Epidermal melanocyte (primary cell): ENCODE results near the gene FBLIM1.

Source experiments
- DNase-seq: peaks from one replicate; pipeline ENCODE4 v3.0.0; 2011; ENCODE audit warnings: low spot score; ENCODE audit not compliant: insufficient read length

Gene FBLIM1

GRCh38 chr1:15758343-15758931 lies at the start of gene FBLIM1:
TSS of gene FBLIM1 (plus strand) at chr1:15758795. CDS start at chr1:15764984, 6,189 bp downstream.
- no peak for DNase-seq

- no peak for DNase-seq
These were observed 49.4 kb upstream of the FBLIM1 start for GRCh38 chr1:15709226-15709625.

- no peak for DNase-seq
These were observed 46.4 kb upstream of the FBLIM1 start for GRCh38 chr1:15712168-15712567.

GRCh38 chr1:15714406-15715136 lies 44.0 kb upstream of the FBLIM1 start:
- DNase-seq = peak; percentile 82

- DNase-seq = no peak
These were observed 41.0 kb upstream of the FBLIM1 start for GRCh38 chr1:15717418-15718125.

- no peak for DNase-seq
These were observed 40.4 kb upstream of the FBLIM1 start for GRCh38 chr1:15718199-15718601.

- no peak for DNase-seq
These were observed 39.0 kb upstream of the FBLIM1 start for GRCh38 chr1:15719381-15720120.

- no peak for DNase-seq
These were observed 37.7 kb upstream of the FBLIM1 start for GRCh38 chr1:15720861-15721260.

- DNase-seq = no peak
These were observed 36.2 kb upstream of the FBLIM1 start for GRCh38 chr1:15722411-15722810.

GRCh38 chr1:15722836-15723532 lies 35.6 kb upstream of the FBLIM1 start:
- no peak for DNase-seq

GRCh38 chr1:15723631-15724246 lies 34.9 kb upstream of the FBLIM1 start:
- no peak for DNase-seq

- no peak for DNase-seq
These were observed 33.4 kb upstream of the FBLIM1 start for GRCh38 chr1:15724949-15725880.

GRCh38 chr1:15726508-15726907 lies 32.1 kb upstream of the FBLIM1 start:
- DNase-seq = no peak

GRCh38 chr1:15727021-15727420 lies 31.6 kb upstream of the FBLIM1 start:
- DNase-seq = no peak

- no peak for DNase-seq
These were observed 31.2 kb upstream of the FBLIM1 start for GRCh38 chr1:15727424-15727823.

GRCh38 chr1:15727866-15728534 lies 30.6 kb upstream of the FBLIM1 start:
- DNase-seq = no peak

GRCh38 chr1:15728937-15729657 lies 29.5 kb upstream of the FBLIM1 start:
- no peak for DNase-seq

- no peak for DNase-seq
These were observed 28.2 kb upstream of the FBLIM1 start for GRCh38 chr1:15730423-15730822.
